ENCODE results near the gene NLE1.
A peak's percentile ranks its signal among the peaks of the same experiment; 100 is the strongest.
"Not testable (repeated sequence)": the region's sequence is repeated elsewhere in the genome, so short reads cannot be mapped to it uniquely, and the experiment has no call there.

Gene NLE1

GRCh38 chr17:35151080-35151479 lies 9.0 kb upstream of the NLE1 start:
- H2BK12ac ChIP-seq (ENCODE audit: low read length); H3K27ac ChIP-seq (replicated peaks; ENCODE audit: low read length); H3K9ac ChIP-seq (ENCODE audit: low read depth, low read length, poor library complexity); H4K91ac ChIP-seq (ENCODE audit: low read depth, low read length, poor library complexity); H3K18ac ChIP-seq (ENCODE audit: low read length); H2AFZ ChIP-seq (ENCODE audit: low read length); H2BK15ac ChIP-seq (ENCODE audit: low read length); H2BK5ac ChIP-seq (ENCODE audit: low read length); H3K4ac ChIP-seq (ENCODE audit: low read length); H3K79me1 ChIP-seq (ENCODE audit: low read depth, low read length); H4K8ac ChIP-seq (ENCODE audit: low read depth, low read length); DNase-seq (ENCODE audit: low spot score); H3K4me1 ChIP-seq (ENCODE audit: control insufficient read depth in 2 of 2, insufficient read depth in 1 of 2, low read depth in 1 of 2, low read length in 2 of 2); H3K14ac ChIP-seq (ENCODE audit: low read length); H3K36me3 ChIP-seq (replicated peaks in 1 of 2; ENCODE audit: control insufficient read depth in 2 of 2, insufficient read depth in 2 of 2, low read length in 2 of 2); H2AK5ac ChIP-seq (ENCODE audit: low read depth, low read length); H3K23ac ChIP-seq (ENCODE audit: low read depth, low read length, poor library complexity); H2BK120ac ChIP-seq (ENCODE audit: low read depth, low read length); H3K9me3 ChIP-seq (replicated peaks in 1 of 2; ENCODE audit: control insufficient read depth in 2 of 2, insufficient read depth in 1 of 2, low read depth in 1 of 2, low read length in 2 of 2); H3K4me2 ChIP-seq (ENCODE audit: insufficient read depth, low read length, poor library complexity, severe bottlenecking); H3K4me3 ChIP-seq (ENCODE audit: low read length in 2 of 2): not testable (repeated sequence)
- no CpG with 5 or more reads among the region's 29 CpGs for WGBS, 2 donors (ENCODE audit: extremely low coverage in 2 of 2, insufficient read length in 2 of 2, insufficient replicate concordance in 1 of 2)
- H3K27me3 ChIP-seq (ENCODE audit: control insufficient read depth in 3 of 3, insufficient read depth in 3 of 3, low read depth in 1 of 3, low read length in 3 of 3), result peaks cover 0 to 32% (median 0%) of the 10 kb centered on the region in 3 experiments

- Histone ChIP-seq H4K91ac (ENCODE audit: low read depth, low read length, poor library complexity) (no peak overlapping the region), H2AK5ac (ENCODE audit: low read depth, low read length) (no peak overlapping the region), H2BK12ac (ENCODE audit: low read length) (no peak overlapping the region), H3K4ac (ENCODE audit: low read length) (no peak overlapping the region), H2BK120ac (ENCODE audit: low read depth, low read length) (no peak overlapping the region), H3K9me3 (replicated peaks in 1 of 2; ENCODE audit: control insufficient read depth in 2 of 2, insufficient read depth in 1 of 2, low read depth in 1 of 2, low read length in 2 of 2) (no peaks in the 10 kb centered on the region), H3K4me3 (ENCODE audit: low read length in 2 of 2) (no peak overlapping the region), H2AFZ (ENCODE audit: low read length) (no peak overlapping the region), H3K79me1 (ENCODE audit: low read depth, low read length) (no peaks in the 10 kb centered on the region), H3K14ac (ENCODE audit: low read length) (no peak overlapping the region), H3K36me3 (replicated peaks in 1 of 2; ENCODE audit: control insufficient read depth in 2 of 2, insufficient read depth in 2 of 2, low read length in 2 of 2) (no peaks in the 10 kb centered on the region), H3K9ac (ENCODE audit: low read depth, low read length, poor library complexity) (no peak overlapping the region), H3K27ac (replicated peaks; ENCODE audit: low read length) (no peak overlapping the region), H2BK5ac (ENCODE audit: low read length) (no peak overlapping the region), H3K23ac (ENCODE audit: low read depth, low read length, poor library complexity) (no peak overlapping the region), H3K4me1 (ENCODE audit: control insufficient read depth in 2 of 2, insufficient read depth in 1 of 2, low read depth in 1 of 2, low read length in 2 of 2) (no peaks in the 10 kb centered on the region), H4K8ac (ENCODE audit: low read depth, low read length) (peak overlapping the region; percentile 65), H3K18ac (ENCODE audit: low read length) (no peak overlapping the region), H3K27me3 (ENCODE audit: control insufficient read depth in 3 of 3, insufficient read depth in 3 of 3, low read depth in 1 of 3, low read length in 3 of 3) (peaks cover 0 to 32% (median 0%) of the 10 kb centered on the region in 3 experiments), H3K4me2 (ENCODE audit: insufficient read depth, low read length, poor library complexity, severe bottlenecking) (no peak overlapping the region), H2BK15ac (ENCODE audit: low read length) (no peak overlapping the region)
- DNase-seq (ENCODE audit: low spot score), result no peak
- WGBS, 2 donors (ENCODE audit: extremely low coverage in 2 of 2, insufficient read length in 2 of 2, insufficient replicate concordance in 1 of 2), result no CpG with 5 or more reads among the region's 11 CpGs
These were observed 7.8 kb upstream of the NLE1 start for GRCh38 chr17:35149941-35150340.

- Histone ChIP-seq H2BK5ac (ENCODE audit: low read length) (no peak overlapping the region), H4K8ac (ENCODE audit: low read depth, low read length) (no peak overlapping the region), H3K4me2 (ENCODE audit: insufficient read depth, low read length, poor library complexity, severe bottlenecking) (no peak overlapping the region), H2BK12ac (ENCODE audit: low read length) (no peak overlapping the region), H4K91ac (ENCODE audit: low read depth, low read length, poor library complexity) (no peak overlapping the region), H3K27ac (replicated peaks; ENCODE audit: low read length) (no peak overlapping the region), H3K4ac (ENCODE audit: low read length) (no peak overlapping the region), H2BK120ac (ENCODE audit: low read depth, low read length) (peak overlapping the region; percentile 66), H3K4me1 (ENCODE audit: control insufficient read depth in 2 of 2, insufficient read depth in 1 of 2, low read depth in 1 of 2, low read length in 2 of 2) (no peaks in the 10 kb centered on the region), H3K27me3 (ENCODE audit: control insufficient read depth in 3 of 3, insufficient read depth in 3 of 3, low read depth in 1 of 3, low read length in 3 of 3) (peaks cover 0 to 32% (median 0%) of the 10 kb centered on the region in 3 experiments), H3K18ac (ENCODE audit: low read length) (no peak overlapping the region), H2AK5ac (ENCODE audit: low read depth, low read length) (peak overlapping the region; percentile 40), H2BK15ac (ENCODE audit: low read length) (no peak overlapping the region), H3K23ac (ENCODE audit: low read depth, low read length, poor library complexity) (no peak overlapping the region), H3K4me3 (ENCODE audit: low read length in 2 of 2) (no peak overlapping the region), H3K79me1 (ENCODE audit: low read depth, low read length) (no peaks in the 10 kb centered on the region), H3K14ac (ENCODE audit: low read length) (no peak overlapping the region), H3K9ac (ENCODE audit: low read depth, low read length, poor library complexity) (no peak overlapping the region), H3K9me3 (replicated peaks in 1 of 2; ENCODE audit: control insufficient read depth in 2 of 2, insufficient read depth in 1 of 2, low read depth in 1 of 2, low read length in 2 of 2) (no peaks in the 10 kb centered on the region), H3K36me3 (replicated peaks in 1 of 2; ENCODE audit: control insufficient read depth in 2 of 2, insufficient read depth in 2 of 2, low read length in 2 of 2) (no peaks in the 10 kb centered on the region), H2AFZ (ENCODE audit: low read length) (no peak overlapping the region)
- no CpG with 5 or more reads among the region's 9 CpGs for WGBS, 2 donors (ENCODE audit: extremely low coverage in 2 of 2, insufficient read length in 2 of 2, insufficient replicate concordance in 1 of 2)
- no peak for DNase-seq (ENCODE audit: low spot score)
These were observed 6.0 kb upstream of the NLE1 start for GRCh38 chr17:35148144-35148543.

GRCh38 chr17:35147375-35147905 lies 5.3 kb upstream of the NLE1 start, which contains the start of gene UNC45B:
Gene UNC45B (plus strand): TSS chr17:35147817. CDS start chr17:35148264, 447 bp downstream.
- Histone ChIP-seq H3K27me3 (ENCODE audit: control insufficient read depth in 3 of 3, insufficient read depth in 3 of 3, low read depth in 1 of 3, low read length in 3 of 3) (peaks cover 0 to 31% (median 0%) of the 10 kb centered on the region in 3 experiments), H2AK5ac (ENCODE audit: low read depth, low read length) (peak within 1 kb of the TSS; percentile 40), H3K36me3 (replicated peaks in 1 of 2; ENCODE audit: control insufficient read depth in 2 of 2, insufficient read depth in 2 of 2, low read length in 2 of 2) (no peaks in the 10 kb centered on the region), H3K23ac (ENCODE audit: low read depth, low read length, poor library complexity) (no peak within 1 kb of the TSS), H3K9me3 (replicated peaks in 1 of 2; ENCODE audit: control insufficient read depth in 2 of 2, insufficient read depth in 1 of 2, low read depth in 1 of 2, low read length in 2 of 2) (no peaks in the 10 kb centered on the region), H3K9ac (ENCODE audit: low read depth, low read length, poor library complexity) (no peak within 1 kb of the TSS), H2BK5ac (ENCODE audit: low read length) (peak within 1 kb of the TSS; percentile 14), H3K4me2 (ENCODE audit: insufficient read depth, low read length, poor library complexity, severe bottlenecking) (no peak within 1 kb of the TSS), H3K4ac (ENCODE audit: low read length) (no peak within 1 kb of the TSS), H4K8ac (ENCODE audit: low read depth, low read length) (no peak within 1 kb of the TSS), H2AFZ (ENCODE audit: low read length) (no peak within 1 kb of the TSS), H3K79me1 (ENCODE audit: low read depth, low read length) (no peaks in the 10 kb centered on the region), H4K91ac (ENCODE audit: low read depth, low read length, poor library complexity) (no peak within 1 kb of the TSS), H2BK12ac (ENCODE audit: low read length) (no peak within 1 kb of the TSS), H3K27ac (replicated peaks; ENCODE audit: low read length) (no peak within 1 kb of the TSS), H2BK120ac (ENCODE audit: low read depth, low read length) (peak within 1 kb of the TSS; percentile 66), H3K4me3 (ENCODE audit: low read length in 2 of 2) (no peak within 1 kb of the TSS), H2BK15ac (ENCODE audit: low read length) (no peak within 1 kb of the TSS), H3K14ac (ENCODE audit: low read length) (no peak within 1 kb of the TSS), H3K4me1 (ENCODE audit: control insufficient read depth in 2 of 2, insufficient read depth in 1 of 2, low read depth in 1 of 2, low read length in 2 of 2) (no peaks in the 10 kb centered on the region), H3K18ac (ENCODE audit: low read length) (no peak within 1 kb of the TSS)
- no CpG with 5 or more reads among the region's 4 CpGs for WGBS, 2 donors (ENCODE audit: extremely low coverage in 2 of 2, insufficient read length in 2 of 2, insufficient replicate concordance in 1 of 2)
- no peak for DNase-seq (ENCODE audit: low spot score)

Data from neuronal stem cell (in vitro differentiated cells).